Measurements from ENCODE around the gene EIF3J. TPM values are rescaled to one million over a fixed set of nuclear protein-coding genes. Genes with fewer than 3 reads are reported as not detected.

Gene EIF3J
- total and polyA plus RNA-seq, 4 donors = 32.0 to 52.1 (median 50.5) TPM

- no peak overlapping the region for H3K9ac ChIP-seq (ENCODE audit: insufficient read depth in 1 of 2, low read length in 2 of 2)
- no peaks in the 10 kb centered on the region for H3K27me3 ChIP-seq (ENCODE audit: control insufficient read depth in 3 of 3, insufficient read depth in 3 of 3, low read length in 2 of 3)
- no peak for ATAC-seq (ENCODE audit: insufficient read depth, low FRiP score)
- H3K4me3 ChIP-seq = no peak overlapping the region
- TF ChIP-seq CTCF (IDR thresholded peaks at IDR 0.05; ENCODE audit: control extremely low read depth, extremely low read depth) = no peak
- H3K36me3 ChIP-seq (ENCODE audit: control insufficient read depth in 4 of 4, insufficient read depth in 4 of 4, low read length in 4 of 4) = peaks cover 13 to 31% (median 17%) of the 10 kb centered on the region in 4 donors
- H3K4me1 ChIP-seq (ENCODE audit: control insufficient read depth in 5 of 5, insufficient read depth in 5 of 5, low read length in 5 of 5) = no peaks in the 10 kb centered on the region
- H3K27ac ChIP-seq (ENCODE audit: low read depth in 1 of 2, low read length in 1 of 2) = no peak overlapping the region
- DNase-seq = no peak
- H3K9me3 ChIP-seq (ENCODE audit: control insufficient read depth in 4 of 4, insufficient read depth in 3 of 4, low read length in 3 of 4) = no peaks in the 10 kb centered on the region
- 86% methylated on average over 2 of the region's 2 CpGs for WGBS, 2 donors
These were observed 43.2 kb downstream of the EIF3J start for GRCh38 chr15:44580105-44580504.

DNA sequence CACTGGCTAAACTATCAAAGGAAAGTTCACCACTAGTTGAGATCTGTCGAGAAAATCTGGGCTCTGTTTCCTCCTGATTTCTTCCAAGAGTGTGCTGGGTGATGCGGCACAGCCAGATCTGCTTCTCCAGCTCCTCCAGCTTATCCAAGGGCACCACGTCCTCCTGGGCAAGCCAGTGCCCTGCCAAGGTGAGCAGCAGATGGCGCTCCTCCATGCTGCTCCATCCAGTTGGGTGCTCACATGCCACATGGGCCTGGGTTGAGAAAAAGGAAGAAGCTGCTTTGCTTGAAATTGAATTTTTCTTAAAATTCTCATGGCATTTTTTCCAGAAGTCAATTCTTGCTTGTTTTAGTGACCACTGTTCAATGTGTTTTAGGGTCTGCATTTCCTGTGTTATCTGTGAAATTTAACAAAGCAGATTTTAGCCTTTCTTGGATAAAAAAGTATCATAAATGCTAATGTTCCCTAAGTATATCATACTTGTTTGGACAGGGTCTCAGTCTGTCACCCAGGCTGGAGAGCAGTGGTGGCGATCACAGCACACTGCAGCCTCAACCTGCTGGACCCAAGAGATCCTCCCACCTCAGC lies 47.3 kb downstream of the EIF3J start:
- H3K4me3 ChIP-seq = no peak overlapping the region
- no peaks in the 10 kb centered on the region for H3K27me3 ChIP-seq (ENCODE audit: control insufficient read depth in 3 of 3, insufficient read depth in 3 of 3, low read length in 2 of 3)
- H3K9ac ChIP-seq (ENCODE audit: insufficient read depth in 1 of 2, low read length in 2 of 2) = no peak overlapping the region
- H3K36me3 ChIP-seq (ENCODE audit: control insufficient read depth in 4 of 4, insufficient read depth in 4 of 4, low read length in 4 of 4) = peaks cover 29 to 46% (median 34%) of the 10 kb centered on the region in 4 donors
- no peaks in the 10 kb centered on the region for H3K9me3 ChIP-seq (ENCODE audit: control insufficient read depth in 4 of 4, insufficient read depth in 3 of 4, low read length in 3 of 4)
- DNase-seq (peak in 2 of 3 donors; percentile 17 to 22), ATAC-seq (ENCODE audit: insufficient read depth, low FRiP score) (no peak)
- WGBS, 2 donors = 86% methylated on average over 5 of the region's 5 CpGs
- no peak for TF ChIP-seq CTCF (IDR thresholded peaks at IDR 0.05; ENCODE audit: control extremely low read depth, extremely low read depth)
- no peaks in the 10 kb centered on the region for H3K4me1 ChIP-seq (ENCODE audit: control insufficient read depth in 5 of 5, insufficient read depth in 5 of 5, low read length in 5 of 5)
- no peak overlapping the region for H3K27ac ChIP-seq (ENCODE audit: low read depth in 1 of 2, low read length in 1 of 2)

GRCh38 chr15:44585633-44586032 lies 48.7 kb downstream of the EIF3J start:
- Histone ChIP-seq H3K27ac (ENCODE audit: low read depth in 1 of 2, low read length in 1 of 2) (no peak overlapping the region), H3K4me1 (ENCODE audit: control insufficient read depth in 5 of 5, insufficient read depth in 5 of 5, low read length in 5 of 5) (no peaks in the 10 kb centered on the region), H3K9ac (ENCODE audit: insufficient read depth in 1 of 2, low read length in 2 of 2) (no peak overlapping the region), H3K36me3 (ENCODE audit: control insufficient read depth in 4 of 4, insufficient read depth in 4 of 4, low read length in 4 of 4) (peaks cover 33 to 49% (median 42%) of the 10 kb centered on the region in 4 donors), H3K4me3 (no peak overlapping the region), H3K27me3 (ENCODE audit: control insufficient read depth in 3 of 3, insufficient read depth in 3 of 3, low read length in 2 of 3) (no peaks in the 10 kb centered on the region), H3K9me3 (ENCODE audit: control insufficient read depth in 4 of 4, insufficient read depth in 3 of 4, low read length in 3 of 4) (no peaks in the 10 kb centered on the region)
- TF ChIP-seq CTCF (IDR thresholded peaks at IDR 0.05; ENCODE audit: control extremely low read depth, extremely low read depth) = no peak
- ATAC-seq (ENCODE audit: insufficient read depth, low FRiP score) (no peak), DNase-seq (no peak)
- 79 to 80% methylated on average over 2 of the region's 2 CpGs for WGBS, 2 donors

GRCh38 chr15:44588541-44588940 lies 51.6 kb downstream of the EIF3J start:
- ATAC-seq (ENCODE audit: insufficient read depth, low FRiP score) = no peak
- DNase-seq = no peak
- no peak overlapping the region for H3K4me3 ChIP-seq
- no peak overlapping the region for H3K9ac ChIP-seq (ENCODE audit: insufficient read depth in 1 of 2, low read length in 2 of 2)
- no peak overlapping the region for H3K27ac ChIP-seq (ENCODE audit: low read depth in 1 of 2, low read length in 1 of 2)
- no peaks in the 10 kb centered on the region for H3K4me1 ChIP-seq (ENCODE audit: control insufficient read depth in 5 of 5, insufficient read depth in 5 of 5, low read length in 5 of 5)
- no peaks in the 10 kb centered on the region for H3K27me3 ChIP-seq (ENCODE audit: control insufficient read depth in 3 of 3, insufficient read depth in 3 of 3, low read length in 2 of 3)
- H3K36me3 ChIP-seq (ENCODE audit: control insufficient read depth in 4 of 4, insufficient read depth in 4 of 4, low read length in 4 of 4) = peaks cover 37 to 57% (median 47%) of the 10 kb centered on the region in 4 donors
- WGBS, 2 donors = 92 to 93% methylated on average over 5 of the region's 5 CpGs
- TF ChIP-seq CTCF (IDR thresholded peaks at IDR 0.05; ENCODE audit: control extremely low read depth, extremely low read depth) = no peak
- H3K9me3 ChIP-seq (ENCODE audit: control insufficient read depth in 4 of 4, insufficient read depth in 3 of 4, low read length in 3 of 4) = no peaks in the 10 kb centered on the region

Data from lung (tissue), 12 donors.